ENCODE measurements around the gene ABCB11.

DNA sequence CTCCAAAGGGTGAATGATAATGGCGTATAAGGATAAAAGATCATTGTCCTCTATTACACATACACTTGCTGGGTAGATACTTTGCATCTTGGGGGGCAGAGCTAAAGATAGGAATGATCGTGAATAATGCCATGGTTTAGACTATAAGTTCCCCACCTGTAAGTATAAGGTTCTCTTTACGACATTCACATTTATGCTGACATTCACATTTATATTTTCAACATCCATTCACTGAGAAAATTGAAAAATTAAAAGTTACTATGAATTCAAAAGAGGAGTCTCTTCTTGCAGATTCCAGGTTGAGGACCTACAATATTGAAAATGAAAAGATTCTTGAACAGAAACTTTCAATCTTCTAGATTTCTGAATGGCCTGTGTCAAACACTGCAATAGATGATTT, 138.8 kb downstream of the ABCB11 start:
- TF ChIP-seq POLR2A (IDR thresholded peaks at IDR 0.05; ENCODE audit: borderline replicate concordance, extremely low read depth, insufficient read depth, insufficient read length) (no peak), EZH2 (IDR thresholded peaks at IDR 0.05) (no peak), SIN3A (IDR thresholded peaks at IDR 0.05; ENCODE audit: low read depth) (no peak), SRF (IDR thresholded peaks at IDR 0.05; ENCODE audit: low read depth) (no peak), EZH2phosphoT487 (IDR thresholded peaks at IDR 0.05; ENCODE audit: borderline replicate concordance) (no peak), TCF7L2 (IDR thresholded peaks at IDR 0.05; ENCODE audit: borderline replicate concordance, extremely low read depth, insufficient read depth, insufficient read length) (no peak), POLR2AphosphoS5 (IDR thresholded peaks at IDR 0.05; ENCODE audit: low read depth, low read length) (no peak), FOSL1 (IDR thresholded peaks at IDR 0.05; ENCODE audit: low read depth) (no peak), ELF1 (IDR thresholded peaks at IDR 0.05; ENCODE audit: borderline replicate concordance, low read depth) (no peak)
- TF ChIP-seq, protein P1, sequence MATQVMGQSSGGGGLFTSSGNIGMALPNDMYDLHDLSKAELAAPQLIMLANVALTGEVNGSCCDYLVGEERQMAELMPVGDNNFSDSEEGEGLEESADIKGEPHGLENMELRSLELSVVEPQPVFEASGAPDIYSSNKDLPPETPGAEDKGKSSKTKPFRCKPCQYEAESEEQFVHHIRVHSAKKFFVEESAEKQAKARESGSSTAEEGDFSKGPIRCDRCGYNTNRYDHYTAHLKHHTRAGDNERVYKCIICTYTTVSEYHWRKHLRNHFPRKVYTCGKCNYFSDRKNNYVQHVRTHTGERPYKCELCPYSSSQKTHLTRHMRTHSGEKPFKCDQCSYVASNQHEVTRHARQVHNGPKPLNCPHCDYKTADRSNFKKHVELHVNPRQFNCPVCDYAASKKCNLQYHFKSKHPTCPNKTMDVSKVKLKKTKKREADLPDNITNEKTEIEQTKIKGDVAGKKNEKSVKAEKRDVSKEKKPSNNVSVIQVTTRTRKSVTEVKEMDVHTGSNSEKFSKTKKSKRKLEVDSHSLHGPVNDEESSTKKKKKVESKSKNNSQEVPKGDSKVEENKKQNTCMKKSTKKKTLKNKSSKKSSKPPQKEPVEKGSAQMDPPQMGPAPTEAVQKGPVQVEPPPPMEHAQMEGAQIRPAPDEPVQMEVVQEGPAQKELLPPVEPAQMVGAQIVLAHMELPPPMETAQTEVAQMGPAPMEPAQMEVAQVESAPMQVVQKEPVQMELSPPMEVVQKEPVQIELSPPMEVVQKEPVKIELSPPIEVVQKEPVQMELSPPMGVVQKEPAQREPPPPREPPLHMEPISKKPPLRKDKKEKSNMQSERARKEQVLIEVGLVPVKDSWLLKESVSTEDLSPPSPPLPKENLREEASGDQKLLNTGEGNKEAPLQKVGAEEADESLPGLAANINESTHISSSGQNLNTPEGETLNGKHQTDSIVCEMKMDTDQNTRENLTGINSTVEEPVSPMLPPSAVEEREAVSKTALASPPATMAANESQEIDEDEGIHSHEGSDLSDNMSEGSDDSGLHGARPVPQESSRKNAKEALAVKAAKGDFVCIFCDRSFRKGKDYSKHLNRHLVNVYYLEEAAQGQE (IDR thresholded peaks at IDR 0.05; ENCODE audit: low read depth): no peak
- TF ChIP-seq, protein P2, sequence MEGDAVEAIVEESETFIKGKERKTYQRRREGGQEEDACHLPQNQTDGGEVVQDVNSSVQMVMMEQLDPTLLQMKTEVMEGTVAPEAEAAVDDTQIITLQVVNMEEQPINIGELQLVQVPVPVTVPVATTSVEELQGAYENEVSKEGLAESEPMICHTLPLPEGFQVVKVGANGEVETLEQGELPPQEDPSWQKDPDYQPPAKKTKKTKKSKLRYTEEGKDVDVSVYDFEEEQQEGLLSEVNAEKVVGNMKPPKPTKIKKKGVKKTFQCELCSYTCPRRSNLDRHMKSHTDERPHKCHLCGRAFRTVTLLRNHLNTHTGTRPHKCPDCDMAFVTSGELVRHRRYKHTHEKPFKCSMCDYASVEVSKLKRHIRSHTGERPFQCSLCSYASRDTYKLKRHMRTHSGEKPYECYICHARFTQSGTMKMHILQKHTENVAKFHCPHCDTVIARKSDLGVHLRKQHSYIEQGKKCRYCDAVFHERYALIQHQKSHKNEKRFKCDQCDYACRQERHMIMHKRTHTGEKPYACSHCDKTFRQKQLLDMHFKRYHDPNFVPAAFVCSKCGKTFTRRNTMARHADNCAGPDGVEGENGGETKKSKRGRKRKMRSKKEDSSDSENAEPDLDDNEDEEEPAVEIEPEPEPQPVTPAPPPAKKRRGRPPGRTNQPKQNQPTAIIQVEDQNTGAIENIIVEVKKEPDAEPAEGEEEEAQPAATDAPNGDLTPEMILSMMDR (IDR thresholded peaks at IDR 0.05 in 2 of 3, conservative IDR thresholded peaks at IDR 0.05 in 1 of 3; ENCODE audit: borderline replicate concordance in 1 of 3, insufficient read depth in 1 of 3, low read depth in 2 of 3, low read length in 2 of 3): no peak

All from HCT116 (cell line).